HAP-1 (cell line): ENCODE results near the gene FOXP1.
A peak's percentile ranks its signal among the peaks of the same experiment; 100 is the strongest.

Experiments
- DNase-seq, 2 experiments: peaks; one replicate each; pipeline ENCODE4 v3.0.0-alpha.2; 2016 to 2020; ENCODE audit warnings: low spot score in 2 of 2
- H3K27me3 ChIP-seq: fragments of 250-450 bp; sonication (Bioruptor Pico); 2 replicates; pipeline ENCODE4 v1.5.1; 2020; ENCODE audit warnings: low read depth, mild to moderate bottlenecking, moderate library complexity
- H3K36me3 ChIP-seq: fragments of 250-450 bp; sonication (Bioruptor Pico); replicated peaks from 2 replicates; pipeline ENCODE4 v1.5.1; 2020; ENCODE audit warnings: mild to moderate bottlenecking
- H3K4me1 ChIP-seq: fragments of 250-450 bp; sonication (Bioruptor Pico); 2 replicates; pipeline ENCODE4 v1.5.1; 2020; ENCODE audit warnings: mild to moderate bottlenecking
- H3K4me3 ChIP-seq: fragments of 250-450 bp; sonication (Bioruptor Pico); 2 replicates; pipeline ENCODE4 v1.5.1; 2020; ENCODE audit warnings: mild to moderate bottlenecking, moderate library complexity
- H3K9me3 ChIP-seq: fragments of 250-450 bp; sonication (Bioruptor Pico); 2 replicates; pipeline ENCODE4 v1.5.1; 2020; ENCODE audit warnings: mild to moderate bottlenecking, moderate library complexity
- in situ Hi-C: fragments of 300-500 bp; cut with MboI; formaldehyde crosslinking; loops from 3 replicates; pipeline ENCODE4 v1.14.3; 2020; ENCODE audit warnings: low sequenced_read_pairs, inconsistent platforms, mixed read lengths

Gene FOXP1

GRCh38 chr3:71149959-71150954 lies 433.3 kb downstream of the FOXP1 start:
- H3K4me3 ChIP-seq: no peak overlapping the region
- DNase-seq: no peak
- H3K36me3 ChIP-seq: no peaks in the 10 kb centered on the region
- no peaks in the 10 kb centered on the region for H3K27me3 ChIP-seq
- no peaks in the 10 kb centered on the region for H3K9me3 ChIP-seq
- 0 out of 2 replicates have a peak, but pooled peaks cover 2% of the 10 kb centered on the region for H3K4me1 ChIP-seq
- in situ Hi-C loops: no loop called here

GRCh38 chr3:71148455-71149060 lies 435.0 kb downstream of the FOXP1 start:
- in situ Hi-C loops: no loop called here
- no peak for DNase-seq
- Histone ChIP-seq H3K36me3 (no peaks in the 10 kb centered on the region), H3K4me1 (0 out of 2 replicates have a peak, but pooled peaks cover 2% of the 10 kb centered on the region), H3K4me3 (no peak overlapping the region), H3K27me3 (no peaks in the 10 kb centered on the region), H3K9me3 (no peaks in the 10 kb centered on the region)

GRCh38 chr3:71146673-71147072 lies 436.9 kb downstream of the FOXP1 start:
- H3K36me3 ChIP-seq: no peaks in the 10 kb centered on the region
- H3K4me1 ChIP-seq: peaks cover 9% of the 10 kb centered on the region
- in situ Hi-C loops: no loop called here
- peak in 1 of 2 experiments; percentile 37 for DNase-seq
- H3K9me3 ChIP-seq: no peaks in the 10 kb centered on the region
- no peak overlapping the region for H3K4me3 ChIP-seq
- no peaks in the 10 kb centered on the region for H3K27me3 ChIP-seq

DNA sequence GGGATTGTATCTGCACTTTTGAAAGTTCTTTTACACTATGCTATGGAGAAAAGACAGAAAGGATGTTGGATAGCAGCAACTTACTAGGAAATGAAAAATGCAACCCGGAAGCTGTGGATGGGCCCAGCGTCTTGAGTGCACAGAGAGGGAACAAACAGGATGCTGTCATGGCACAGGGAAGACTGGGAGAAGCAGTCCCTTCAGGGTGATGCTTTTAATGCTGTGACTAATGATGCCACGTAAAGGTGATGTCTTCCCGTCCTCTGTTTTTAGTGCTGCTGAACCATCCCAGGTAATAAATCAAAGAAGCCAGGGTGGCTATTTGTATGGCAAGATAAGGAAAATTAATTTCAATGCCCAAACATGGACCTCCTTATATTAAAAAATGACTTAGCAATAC lies 437.6 kb downstream of the FOXP1 start:
- no peak overlapping the region for H3K4me3 ChIP-seq
- DNase-seq: no peak
- in situ Hi-C loops: no loop called here
- no peaks in the 10 kb centered on the region for H3K27me3 ChIP-seq
- H3K4me1 ChIP-seq: peaks cover 13% of the 10 kb centered on the region
- H3K9me3 ChIP-seq: no peaks in the 10 kb centered on the region
- no peaks in the 10 kb centered on the region for H3K36me3 ChIP-seq

- no peaks in the 10 kb centered on the region for H3K36me3 ChIP-seq
- in situ Hi-C loops: no loop called here
- H3K9me3 ChIP-seq: no peaks in the 10 kb centered on the region
- H3K4me3 ChIP-seq: no peak overlapping the region
- peaks cover 13% of the 10 kb centered on the region for H3K4me1 ChIP-seq
- no peaks in the 10 kb centered on the region for H3K27me3 ChIP-seq
- no peak for DNase-seq
Measured at GRCh38 chr3:71144525-71145253, 438.8 kb downstream of the FOXP1 start.

DNA sequence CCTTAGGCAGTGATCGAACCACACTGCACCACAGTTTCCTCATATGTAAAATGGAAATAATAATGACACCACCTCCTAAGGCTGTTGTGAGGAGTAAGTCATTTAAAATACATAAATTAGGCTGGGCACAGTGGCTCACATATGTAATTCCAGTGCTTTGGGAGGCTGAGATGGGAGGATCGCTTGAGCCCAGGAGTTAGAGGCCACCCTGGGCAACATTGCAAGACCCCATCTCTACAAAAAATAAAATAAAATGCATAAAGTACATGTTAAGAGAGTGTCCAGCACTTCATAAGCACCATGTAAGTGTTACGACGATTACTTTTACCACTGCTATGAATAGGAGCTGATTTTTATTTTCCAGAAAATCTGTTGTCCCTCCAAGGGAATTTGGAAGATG lies 440.0 kb downstream of the FOXP1 start:
- Histone ChIP-seq H3K4me1 (peaks cover 13% of the 10 kb centered on the region), H3K36me3 (no peaks in the 10 kb centered on the region), H3K27me3 (no peaks in the 10 kb centered on the region), H3K4me3 (no peak overlapping the region), H3K9me3 (no peaks in the 10 kb centered on the region)
- in situ Hi-C loops: no loop called here
- no peak for DNase-seq

DNA sequence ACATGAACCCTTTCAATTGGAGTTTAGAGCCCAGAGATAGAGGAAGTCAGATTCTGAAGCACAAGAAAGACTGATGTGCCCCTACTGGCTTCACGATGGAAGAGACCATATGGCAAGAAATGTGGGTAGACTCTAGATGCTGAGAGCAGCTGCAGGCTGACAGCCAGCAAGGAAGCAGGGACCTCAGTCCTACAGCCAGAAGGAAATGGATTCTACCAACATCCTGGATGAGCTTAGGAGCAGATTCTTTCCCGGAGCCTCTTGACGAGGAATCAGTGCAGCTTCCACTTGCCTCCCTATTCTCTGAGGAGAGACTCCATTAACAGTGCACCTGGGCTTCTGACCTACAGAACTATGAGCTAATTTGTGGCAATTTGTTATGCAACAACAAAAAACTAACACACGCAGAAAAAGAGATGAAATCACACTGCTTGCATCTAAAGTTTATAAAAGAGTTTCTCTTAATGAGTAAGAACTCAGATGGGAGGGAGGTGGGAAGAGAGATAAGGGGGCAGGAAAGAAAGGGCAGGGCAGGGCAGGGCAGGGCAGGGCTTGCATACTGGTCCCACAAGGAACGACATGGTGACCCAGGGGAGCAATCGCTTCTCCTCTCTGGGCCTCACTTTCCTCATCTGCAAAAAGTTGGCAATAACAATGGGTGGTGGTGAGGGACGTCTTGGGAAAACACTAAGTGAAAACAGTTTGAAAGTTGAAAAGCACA lies 440.9 kb downstream of the FOXP1 start:
- peaks cover 13% of the 10 kb centered on the region for H3K4me1 ChIP-seq
- H3K27me3 ChIP-seq: no peaks in the 10 kb centered on the region
- no peak for DNase-seq
- H3K9me3 ChIP-seq: no peaks in the 10 kb centered on the region
- H3K36me3 ChIP-seq: no peaks in the 10 kb centered on the region
- H3K4me3 ChIP-seq: no peak overlapping the region
- in situ Hi-C loops: no loop called here

DNA sequence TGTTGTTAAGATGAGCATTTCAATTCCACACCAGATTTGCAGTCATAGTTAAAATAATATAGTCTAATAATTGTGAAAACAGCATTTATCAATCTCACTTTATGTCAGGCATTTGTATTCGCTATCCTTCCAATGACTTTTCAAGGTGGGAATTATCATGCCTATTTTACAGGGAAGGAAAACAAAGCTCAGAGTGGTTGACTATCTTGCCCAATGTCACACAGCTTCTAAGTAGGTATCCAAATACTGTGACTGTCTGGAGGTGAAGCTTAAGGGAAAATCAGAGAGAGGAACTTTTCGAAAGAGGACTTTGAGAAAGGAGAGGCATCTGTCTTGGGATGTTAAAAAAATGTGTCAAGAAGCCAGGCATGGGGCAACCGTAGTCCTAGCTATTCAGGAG lies 443.1 kb downstream of the FOXP1 start:
- in situ Hi-C loops: no loop called here
- DNase-seq: no peak
- H3K36me3 ChIP-seq: no peaks in the 10 kb centered on the region
- H3K27me3 ChIP-seq: no peaks in the 10 kb centered on the region
- no peaks in the 10 kb centered on the region for H3K9me3 ChIP-seq
- peaks cover 11% of the 10 kb centered on the region for H3K4me1 ChIP-seq
- H3K4me3 ChIP-seq: no peak overlapping the region

- Histone ChIP-seq H3K36me3 (no peaks in the 10 kb centered on the region), H3K27me3 (no peaks in the 10 kb centered on the region), H3K4me3 (no peak overlapping the region), H3K9me3 (no peaks in the 10 kb centered on the region), H3K4me1 (peaks cover 13% of the 10 kb centered on the region)
- in situ Hi-C loops: no loop called here
- no peak for DNase-seq
Measured at GRCh38 chr3:71139496-71139895, 444.0 kb downstream of the FOXP1 start.

- in situ Hi-C loops: no loop called here
- H3K36me3 ChIP-seq: no peaks in the 10 kb centered on the region
- peaks cover 21% of the 10 kb centered on the region for H3K4me1 ChIP-seq
- H3K4me3 ChIP-seq: no peak overlapping the region
- no peaks in the 10 kb centered on the region for H3K9me3 ChIP-seq
- H3K27me3 ChIP-seq: no peaks in the 10 kb centered on the region
- no peak for DNase-seq
Measured at GRCh38 chr3:71138410-71138809, 445.1 kb downstream of the FOXP1 start.

- no peaks in the 10 kb centered on the region for H3K9me3 ChIP-seq
- no peaks in the 10 kb centered on the region for H3K36me3 ChIP-seq
- in situ Hi-C loops: no loop called here
- peaks cover 30% of the 10 kb centered on the region for H3K4me1 ChIP-seq
- no peak overlapping the region for H3K4me3 ChIP-seq
- DNase-seq: no peak
- no peaks in the 10 kb centered on the region for H3K27me3 ChIP-seq
Measured at GRCh38 chr3:71136276-71136675, 447.3 kb downstream of the FOXP1 start.

DNA sequence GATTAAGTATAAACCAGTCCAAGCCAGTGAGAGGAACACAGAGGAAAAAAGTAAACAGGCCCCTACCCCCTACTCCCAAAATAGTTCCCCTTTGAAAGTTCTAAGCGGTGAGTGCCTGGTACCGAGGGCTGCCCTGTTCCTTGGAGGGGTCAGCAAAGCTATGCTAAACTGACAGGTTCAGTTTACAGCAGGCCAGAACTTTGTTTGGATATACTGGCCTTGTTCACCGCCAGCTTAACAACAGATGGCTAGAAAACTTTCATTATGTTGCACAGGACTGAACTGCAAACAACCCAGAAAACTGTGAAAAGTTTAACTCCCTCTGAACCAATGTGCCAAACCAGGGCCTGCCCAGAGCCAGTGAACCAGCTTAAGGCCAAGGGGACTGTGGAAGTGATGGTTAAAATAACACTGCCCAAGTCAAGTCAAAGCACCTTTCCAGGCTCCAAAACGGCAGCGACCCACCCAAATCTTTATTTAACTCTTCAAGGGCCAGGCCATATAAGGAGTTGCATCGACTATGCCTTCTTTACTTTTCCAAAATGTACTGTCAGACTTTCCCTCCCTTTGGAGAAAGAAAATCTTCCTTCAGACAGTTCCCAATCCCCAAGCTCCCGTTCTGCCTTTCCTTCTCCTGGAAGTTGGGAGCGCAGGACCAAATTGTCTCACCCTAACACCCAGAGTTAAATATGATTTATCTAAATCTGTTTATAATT lies 448.0 kb downstream of the FOXP1 start:
- DNase-seq: no peak
- Histone ChIP-seq H3K4me1 (peaks cover 37% of the 10 kb centered on the region), H3K4me3 (no peak overlapping the region)

DNA sequence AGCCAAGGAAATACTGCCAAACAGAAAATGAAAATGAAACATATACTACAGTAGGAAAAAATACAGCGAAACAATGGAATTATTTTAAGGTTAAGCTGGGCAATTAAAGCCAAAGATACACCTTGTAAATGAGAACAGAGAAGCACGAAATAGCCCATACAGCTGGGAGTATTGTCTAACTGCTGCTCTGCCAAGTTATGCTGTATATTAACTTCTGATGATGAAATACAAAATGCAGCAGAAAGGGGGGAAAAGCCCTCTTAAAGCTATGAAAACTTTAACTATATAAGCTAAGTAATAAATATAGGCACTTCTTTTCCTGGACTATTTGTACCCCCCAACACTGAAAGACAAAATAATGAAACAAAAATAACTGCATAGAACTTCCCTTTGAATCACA lies 449.0 kb downstream of the FOXP1 start:
- Histone ChIP-seq H3K36me3 (no peaks in the 10 kb centered on the region), H3K4me1 (peaks cover 40% of the 10 kb centered on the region), H3K27me3 (no peaks in the 10 kb centered on the region), H3K4me3 (no peak overlapping the region), H3K9me3 (no peaks in the 10 kb centered on the region)
- no peak for DNase-seq
- in situ Hi-C loops: no loop called here

More for the DNA sequence above, 448.0 kb downstream of the FOXP1 start:
- in situ Hi-C loops: no loop called here
- Histone ChIP-seq H3K27me3 (no peaks in the 10 kb centered on the region), H3K9me3 (no peaks in the 10 kb centered on the region), H3K36me3 (no peaks in the 10 kb centered on the region)
